Bladder microvascular endothelial cell (primary cell): ENCODE data around the gene CCDC120. TPM values are rescaled to one million over a fixed set of nuclear protein-coding genes. Genes with fewer than 3 reads are reported as not detected.

Experiments used
- total RNA-seq: library from RNA; depleted of rRNA; stranded (reverse); fragments of >200 nt; gene quantifications from 2 replicates; pipeline ENCODE4 v1.2.3, GENCODE V29; 2014

CCDC120 gene, protein sequence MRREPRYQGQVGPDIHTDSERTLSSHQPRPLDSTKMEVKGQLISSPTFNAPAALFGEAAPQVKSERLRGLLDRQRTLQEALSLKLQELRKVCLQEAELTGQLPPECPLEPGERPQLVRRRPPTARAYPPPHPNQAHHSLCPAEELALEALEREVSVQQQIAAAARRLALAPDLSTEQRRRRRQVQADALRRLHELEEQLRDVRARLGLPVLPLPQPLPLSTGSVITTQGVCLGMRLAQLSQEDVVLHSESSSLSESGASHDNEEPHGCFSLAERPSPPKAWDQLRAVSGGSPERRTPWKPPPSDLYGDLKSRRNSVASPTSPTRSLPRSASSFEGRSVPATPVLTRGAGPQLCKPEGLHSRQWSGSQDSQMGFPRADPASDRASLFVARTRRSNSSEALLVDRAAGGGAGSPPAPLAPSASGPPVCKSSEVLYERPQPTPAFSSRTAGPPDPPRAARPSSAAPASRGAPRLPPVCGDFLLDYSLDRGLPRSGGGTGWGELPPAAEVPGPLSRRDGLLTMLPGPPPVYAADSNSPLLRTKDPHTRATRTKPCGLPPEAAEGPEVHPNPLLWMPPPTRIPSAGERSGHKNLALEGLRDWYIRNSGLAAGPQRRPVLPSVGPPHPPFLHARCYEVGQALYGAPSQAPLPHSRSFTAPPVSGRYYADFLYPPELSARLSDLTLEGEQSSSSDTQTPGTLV
- total RNA-seq, result 0.49 and 1.7 TPM in 2 replicates

DNA sequence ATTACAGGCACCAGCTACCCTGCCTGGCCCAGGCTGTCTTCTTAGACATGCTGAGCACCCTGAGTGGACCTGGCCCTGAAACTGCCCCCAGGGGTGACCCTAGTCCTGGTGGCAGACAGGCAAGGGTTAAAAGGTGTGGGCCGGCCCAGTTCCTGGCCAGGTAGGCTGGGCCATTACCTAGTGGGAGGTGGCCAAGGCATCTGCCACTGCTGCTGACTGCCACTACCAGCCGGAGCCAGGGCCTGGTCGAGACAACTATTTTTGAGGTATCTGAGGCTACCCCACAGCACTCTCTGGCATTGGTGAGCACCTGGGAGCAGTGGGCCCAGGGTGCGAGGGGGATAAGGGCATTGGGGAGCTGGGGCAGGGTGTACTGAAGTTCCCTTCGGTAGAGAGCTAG, at the start of gene CCDC120:
Gene CCDC120 (plus strand): TSS at position 206 of the 400 bp plus-strand sequence. CDS start 3,043 bp downstream, outside the sequence.

DNA sequence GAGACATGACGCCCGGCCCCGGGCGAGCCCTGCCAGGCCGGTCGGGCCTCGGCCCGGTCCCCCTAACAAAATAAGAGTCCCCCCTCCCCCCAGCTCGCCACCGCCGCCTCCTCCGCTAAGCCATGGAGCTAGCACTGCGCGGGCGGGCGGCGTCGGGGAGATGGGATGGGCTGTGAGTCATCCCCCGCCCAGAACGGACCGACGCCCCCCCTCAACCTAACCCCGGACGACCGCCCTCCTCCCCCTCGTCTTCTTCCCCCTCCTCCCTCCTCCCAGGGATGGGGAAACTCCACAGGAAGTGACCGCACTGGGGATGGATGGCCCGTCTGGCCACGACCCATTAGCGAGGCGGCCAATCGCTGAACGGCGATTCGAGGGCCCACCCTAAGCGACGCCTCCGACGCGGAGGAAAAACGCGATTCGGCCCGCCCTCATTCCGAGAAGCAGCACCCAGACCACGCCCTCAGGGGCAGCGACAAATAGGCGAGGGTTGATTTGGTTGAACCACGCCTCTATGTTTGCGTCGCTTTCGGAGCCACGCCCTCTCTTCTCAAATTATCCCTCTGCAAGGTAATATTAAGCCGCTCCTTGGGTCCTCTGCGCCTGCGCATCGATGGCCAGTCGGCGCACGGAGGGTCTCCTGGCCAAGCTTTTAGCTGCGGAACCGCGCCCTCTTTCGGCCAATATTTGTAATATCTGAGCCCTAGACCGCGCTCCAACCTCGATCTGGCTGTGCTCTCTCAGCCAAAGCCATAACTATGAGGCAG, 15.4 kb upstream of the CCDC120 start, which contains the start of gene TFE3:
Gene TFE3 (minus strand): TSS at position 138 of the 767 bp plus-strand sequence. CDS start 131 bp downstream, at position 7.

DNA sequence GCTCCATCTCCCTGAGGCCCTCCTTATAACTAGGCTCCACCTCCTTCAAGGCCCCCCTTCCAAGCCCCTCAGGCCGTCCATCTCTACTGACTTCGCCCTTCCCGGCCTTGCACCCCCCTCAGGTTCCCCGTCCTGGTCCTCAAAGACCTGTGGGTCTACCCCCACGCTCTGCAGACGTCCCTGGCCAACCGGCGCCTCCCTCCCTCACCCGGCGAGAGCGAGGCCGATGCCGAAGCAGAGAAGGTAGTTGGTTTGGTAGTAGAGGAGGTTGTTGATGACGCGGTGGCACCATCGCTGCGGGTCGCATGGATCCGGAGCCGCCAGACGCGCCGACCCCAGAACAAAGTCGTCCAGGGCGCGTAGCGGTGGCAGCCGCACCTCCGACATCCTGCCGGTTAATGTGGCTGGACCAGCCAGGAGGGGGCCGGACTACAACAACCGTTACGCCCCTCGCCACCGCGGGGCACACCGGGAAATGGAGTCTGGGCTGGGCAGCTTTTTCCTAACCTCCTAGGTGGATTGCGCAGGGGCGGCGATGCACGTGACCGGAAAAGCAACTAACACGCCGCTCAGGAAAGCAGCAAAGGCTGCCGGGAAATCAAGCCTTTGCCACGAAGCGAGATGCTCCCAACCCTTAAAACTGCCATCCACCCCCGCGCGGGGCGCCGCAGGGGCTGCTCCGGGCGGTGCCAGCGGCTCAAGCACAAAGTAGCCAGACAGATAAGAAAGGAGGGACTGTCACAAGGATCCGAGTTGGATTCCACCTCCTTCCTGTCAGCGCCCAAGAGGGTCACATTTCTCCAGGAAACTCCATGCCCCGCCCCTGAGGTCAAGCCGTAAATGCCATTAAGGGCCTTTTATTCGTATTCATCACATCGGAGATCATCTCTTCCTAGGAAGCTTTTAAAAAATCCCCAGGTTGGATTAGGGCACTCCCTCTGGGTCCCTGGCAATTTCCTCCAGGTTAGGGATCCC, 15.1 kb downstream of the CCDC120 start, which contains the start of gene PRAF2:
Gene PRAF2 (minus strand): TSS at position 402 of the 975 bp plus-strand sequence. CDS start 15 bp downstream, at position 387.

DNA sequence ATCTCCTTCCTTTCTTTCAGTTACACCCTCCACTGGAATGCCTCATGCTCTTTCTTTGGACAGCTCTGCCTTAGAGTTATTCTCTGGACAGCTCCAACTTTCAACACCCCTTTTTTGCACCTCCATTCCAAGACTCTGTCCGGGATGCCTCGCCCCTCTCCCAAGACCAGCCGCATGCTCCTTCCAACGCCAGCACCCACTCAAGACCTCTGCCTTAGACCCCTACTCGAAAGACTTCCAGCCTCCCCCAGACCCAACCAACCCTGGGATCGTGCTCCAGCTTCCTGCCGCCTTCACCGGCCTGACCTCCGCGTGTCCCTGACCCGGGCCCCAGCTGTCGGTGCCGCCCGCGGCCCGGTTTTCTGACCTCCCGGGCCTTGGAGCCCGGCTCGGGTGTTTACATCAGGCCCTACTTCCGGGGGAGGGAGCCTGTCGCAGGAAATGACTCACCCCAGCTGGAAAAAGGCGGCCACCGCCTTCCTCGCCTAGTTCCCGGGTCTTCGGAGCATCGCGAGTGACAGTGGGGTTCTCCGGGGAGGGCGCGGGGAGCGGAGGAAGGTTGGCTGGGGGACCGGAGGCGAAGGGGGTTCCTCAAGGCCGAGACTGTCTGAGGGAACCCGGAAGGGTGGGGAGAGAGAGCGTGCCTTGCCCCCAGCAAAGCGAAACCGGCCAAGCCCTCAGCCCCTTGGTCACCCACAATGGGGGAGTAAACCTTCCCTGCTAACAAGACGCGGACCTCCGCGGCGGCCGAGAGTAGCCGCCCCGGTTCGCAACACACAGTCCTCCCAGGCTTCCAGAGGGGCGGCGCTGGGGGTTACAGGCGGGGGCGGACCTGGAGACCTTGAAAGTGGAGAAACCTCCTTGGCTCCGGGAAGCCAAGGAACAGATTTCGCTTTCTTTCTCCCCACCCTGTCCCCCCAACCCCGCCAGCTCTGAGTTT, 21.0 kb downstream of the CCDC120 start, which contains the start of gene WDR45:
Gene WDR45 (minus strand): TSS at position 399 of the 940 bp plus-strand sequence. CDS start 1,792 bp downstream, outside the sequence.

Other genes with a start within 250 kb of the CCDC120 start
- gene ERAS, start 232.5 kb upstream of the CCDC120 start, total RNA-seq, result not detected in 2 replicates
- gene PCSK1N, start 223.4 kb upstream of the CCDC120 start, total RNA-seq, result 0.31 TPM in 1 of 2 replicates, not detected in the other
- 13.9 and 19.1 TPM in 2 replicates for gene TIMM17B, start 161.2 kb upstream of the CCDC120 start, total RNA-seq
- gene PQBP1, start 161.1 kb upstream of the CCDC120 start, total RNA-seq, result 70.0 and 82.4 TPM in 2 replicates
- gene SLC35A2, start 147.4 kb upstream of the CCDC120 start, total RNA-seq, result 5.7 and 14.5 TPM in 2 replicates
- gene PIM2, start 140.0 kb upstream of the CCDC120 start, total RNA-seq, result 2.8 and 4.0 TPM in 2 replicates
- gene OTUD5, start 101.4 kb upstream of the CCDC120 start, total RNA-seq, result 21.7 and 34.9 TPM in 2 replicates
- 0.32 and 0.57 TPM in 2 replicates for gene KCND1, start 87.2 kb upstream of the CCDC120 start, total RNA-seq
- gene GRIPAP1, start 56.7 kb upstream of the CCDC120 start, total RNA-seq, result 23.3 and 40.8 TPM in 2 replicates
- 10.8 and 21.8 TPM in 2 replicates for gene TFE3, start 15.6 kb upstream of the CCDC120 start, total RNA-seq
- 2.6 and 5.0 TPM in 2 replicates for gene PRAF2, start 15.0 kb downstream of the CCDC120 start, total RNA-seq
- 20.2 and 25.9 TPM in 2 replicates for gene WDR45, start 20.9 kb downstream of the CCDC120 start, total RNA-seq
- 25.3 and 27.3 TPM in 2 replicates for gene GPKOW, start 64.7 kb downstream of the CCDC120 start, total RNA-seq
- 0.32 and 1.1 TPM in 2 replicates for gene MAGIX, start 103.8 kb downstream of the CCDC120 start, total RNA-seq
- gene PLP2, start 112.9 kb downstream of the CCDC120 start, total RNA-seq, result 9.0 and 10.2 TPM in 2 replicates
- gene PRICKLE3, start 127.4 kb downstream of the CCDC120 start, total RNA-seq, result 4.0 and 9.7 TPM in 2 replicates
- 0.31 and 0.32 TPM in 2 replicates for gene SYP, start 141.2 kb downstream of the CCDC120 start, total RNA-seq
- gene CACNA1F, start 174.3 kb downstream of the CCDC120 start, total RNA-seq, result under 0.01 and 0.31 TPM in 2 replicates
- 8.1 and 8.6 TPM in 2 replicates for gene CCDC22, start 176.5 kb downstream of the CCDC120 start, total RNA-seq
- not detected in 2 replicates for gene FOXP3, start 205.7 kb downstream of the CCDC120 start, total RNA-seq
- gene PPP1R3F, start 210.8 kb downstream of the CCDC120 start, total RNA-seq, result 1.1 and 4.2 TPM in 2 replicates
- gene GAGE10, start 244.6 kb downstream of the CCDC120 start, total RNA-seq, result not detected in 2 replicates